H9 (cell line): ENCODE data around the gene METTL14. TPM values are rescaled to one million over a fixed set of nuclear protein-coding genes. Genes with fewer than 3 reads are reported as not detected.

ENCODE experiments used
- DNase-seq: peaks from one replicate; pipeline ENCODE4 v3.0.0-alpha.2; 2017
- H2AFZ ChIP-seq: one replicate; pipeline ENCODE4 v1.6.1; 2013; ENCODE audit warnings: mild to moderate bottlenecking, low read length, control low read depth, moderate library complexity
- H2AK5ac ChIP-seq: 2 replicates; pipeline ENCODE4 v1.6.1; 2013; ENCODE audit warnings: low read length, control low read depth, mixed read lengths; ENCODE audit not compliant: insufficient read length
- H2BK120ac ChIP-seq: one replicate; pipeline ENCODE4 v1.6.1; 2013; ENCODE audit warnings: low read depth, mild to moderate bottlenecking, low read length, control low read depth, inconsistent platforms; ENCODE audit not compliant: poor library complexity, severe bottlenecking
- H2BK12ac ChIP-seq: 2 replicates; pipeline ENCODE4 v1.6.1; 2013; ENCODE audit warnings: low read length, control low read depth, mixed read lengths, low read depth; ENCODE audit not compliant: insufficient read length
- H2BK15ac ChIP-seq: 2 replicates; pipeline ENCODE4 v1.6.1; 2013; ENCODE audit warnings: low read depth, low read length, control low read depth
- H2BK20ac ChIP-seq: one replicate; pipeline ENCODE4 v1.6.1; 2013; ENCODE audit warnings: low read depth, mild to moderate bottlenecking, low read length, control low read depth, inconsistent platforms; ENCODE audit not compliant: poor library complexity, severe bottlenecking
- H2BK5ac ChIP-seq: 2 replicates; pipeline ENCODE4 v1.6.1; 2013; ENCODE audit warnings: low read length, control low read depth, mixed read lengths; ENCODE audit not compliant: insufficient read length
- H3K14ac ChIP-seq: 2 replicates; pipeline ENCODE4 v1.6.1; 2013; ENCODE audit warnings: low read length, control low read depth; ENCODE audit not compliant: insufficient read depth
- H3K18ac ChIP-seq: 2 replicates; pipeline ENCODE4 v1.6.1; 2013; ENCODE audit warnings: low read depth, mild to moderate bottlenecking, mixed read lengths, low read length, control low read depth; ENCODE audit not compliant: insufficient read length
- H3K23ac ChIP-seq: 2 replicates; pipeline ENCODE4 v1.6.1; 2013; ENCODE audit warnings: low read length, control low read depth, mixed read lengths, low read depth; ENCODE audit not compliant: insufficient read length
- H3K23me2 ChIP-seq: 2 replicates; pipeline ENCODE4 v1.6.1; 2013; ENCODE audit warnings: low read depth, mild to moderate bottlenecking, mixed read lengths, low read length, control low read depth; ENCODE audit not compliant: insufficient read length, poor library complexity, severe bottlenecking
- H3K27ac ChIP-seq: 2 replicates; pipeline ENCODE4 v1.5.1; 2013; ENCODE audit warnings: low read length, control low read depth, mixed read lengths, low read depth; ENCODE audit not compliant: insufficient read length
- H3K27me3 ChIP-seq: 2 replicates; pipeline ENCODE4 v1.6.1; 2013; ENCODE audit warnings: low read length, control low read depth, inconsistent platforms; ENCODE audit not compliant: insufficient read depth
- H3K4ac ChIP-seq: 2 replicates; pipeline ENCODE4 v1.6.1; 2013; ENCODE audit warnings: low read depth, mild to moderate bottlenecking, control low read depth, inconsistent platforms, low read length, moderate library complexity
- H3K4me1 ChIP-seq: 2 replicates; pipeline ENCODE4 v1.6.1; 2013; ENCODE audit warnings: low read length, control low read depth, inconsistent platforms; ENCODE audit not compliant: insufficient read depth
- H3K4me2 ChIP-seq: 2 replicates; pipeline ENCODE4 v1.6.1; 2013; ENCODE audit warnings: low read length, control low read depth, mixed read lengths; ENCODE audit not compliant: insufficient read length, insufficient read depth
- H3K56ac ChIP-seq: 2 replicates; pipeline ENCODE4 v1.6.1; 2013; ENCODE audit warnings: low read depth, mild to moderate bottlenecking, mixed read lengths, low read length, control low read depth; ENCODE audit not compliant: insufficient read length
- H3K79me1 ChIP-seq: 2 replicates; pipeline ENCODE4 v1.6.1; 2013; ENCODE audit warnings: low read depth, mild to moderate bottlenecking, moderate library complexity, low read length, control low read depth, inconsistent platforms; ENCODE audit not compliant: insufficient read depth, poor library complexity, severe bottlenecking
- H3K79me2 ChIP-seq: 2 replicates; pipeline ENCODE4 v1.6.1; 2013; ENCODE audit warnings: low read length, control low read depth, inconsistent platforms; ENCODE audit not compliant: insufficient read depth
- H3K9ac ChIP-seq: 2 replicates; pipeline ENCODE4 v1.6.1; 2013; ENCODE audit warnings: low read length, control low read depth, mixed read lengths; ENCODE audit not compliant: insufficient read length; ENCODE audit errors: extremely low read depth
- H3K9me3 ChIP-seq: one replicate; pipeline ENCODE4 v1.6.1; 2013; ENCODE audit warnings: low read depth, low read length, inconsistent platforms; ENCODE audit not compliant: control insufficient read depth
- H3T11ph ChIP-seq: one replicate; pipeline ENCODE4 v1.6.1; 2013; ENCODE audit warnings: mild to moderate bottlenecking, low read length, control low read depth, inconsistent platforms
- H4K20me1 ChIP-seq: one replicate; pipeline ENCODE4 v1.6.1; 2013; ENCODE audit not compliant: control insufficient read depth, insufficient read length, insufficient read depth
- H4K5ac ChIP-seq: 2 replicates; pipeline ENCODE4 v1.6.1; 2013; ENCODE audit warnings: low read depth, mild to moderate bottlenecking, mixed read lengths, low read length, control low read depth; ENCODE audit not compliant: insufficient read length
- H4K8ac ChIP-seq: replicated peaks from 2 replicates; pipeline ENCODE4 v1.6.1; 2013; ENCODE audit warnings: low read length, control low read depth, mixed read lengths, low read depth; ENCODE audit not compliant: insufficient read length
- H4K91ac ChIP-seq: 2 replicates; pipeline ENCODE4 v1.6.1; 2013; ENCODE audit warnings: low read depth, mild to moderate bottlenecking, moderate library complexity, mixed read lengths, low read length, control low read depth; ENCODE audit not compliant: insufficient read length
- H3K27ac Mint-ChIP-seq, 3 experiments: 2 replicates in 2 of 3; 3 replicates in 1 of 3; pipeline ENCODE4 v1.8.0; 2020 to 2021; ENCODE audit warnings: mixed read lengths in 3 of 3, mild to moderate bottlenecking in 1 of 3, moderate library complexity in 1 of 3
- H3K27me3 Mint-ChIP-seq: 2 replicates; pipeline ENCODE4 v1.8.0; 2021; ENCODE audit warnings: low read depth, mild to moderate bottlenecking, moderate library complexity, mixed read lengths
- H3K36me3 Mint-ChIP-seq, 3 experiments: 2 replicates in 2 of 3; 3 replicates in 1 of 3; pipeline ENCODE4 v1.8.0; 2020 to 2021; ENCODE audit warnings: low read depth in 3 of 3, mixed read lengths in 3 of 3; ENCODE audit not compliant: insufficient read depth in 1 of 3
- H3K4me1 Mint-ChIP-seq, 2 experiments: 2 replicates each; pipeline ENCODE4 v1.8.0; 2020; ENCODE audit warnings: mixed read lengths in 2 of 2
- H3K4me3 Mint-ChIP-seq, 2 experiments: 2 replicates in 1 of 2; 3 replicates in 1 of 2; pipeline ENCODE4 v1.8.0; 2020 to 2021; ENCODE audit warnings: mild to moderate bottlenecking in 2 of 2, mixed read lengths in 2 of 2, moderate library complexity in 1 of 2
- H3K9me3 Mint-ChIP-seq, 2 experiments: 2 replicates in 1 of 2; 3 replicates in 1 of 2; pipeline ENCODE4 v1.8.0; 2020; ENCODE audit warnings: mild to moderate bottlenecking in 2 of 2, mixed read lengths in 2 of 2, moderate library complexity in 1 of 2
- WGBS: extraction: QIAGEN DNeasy Blood & Tissue Kit; methylation state at CpG from one replicate; pipeline ENCODE4 v1.1.7; 2013; ENCODE audit warnings: missing lambda C conversion rate, low lambda C conversion rate, mixed read lengths; ENCODE audit not compliant: insufficient read length; ENCODE audit errors: extremely low coverage; 5-methylcytosine and 5-hydroxymethylcytosine counted together
- total RNA-seq: library from RNA; stranded (reverse); gene quantifications from 2 replicates; pipeline ENCODE4 v1.2.1, GENCODE V29; 2021
- TF ChIP-seq, protein P1 (sequence below): fragments of 200-600 bp; sonication (generic); conservative IDR thresholded peaks from 3 replicates; pipeline ENCODE4 v1.8.0; 2021; ENCODE audit warnings: antibody characterized with exemption, mild to moderate bottlenecking

The METTL14 gene
- total RNA-seq, 1 experiment from 2014 or later: 53.3 TPM

DNA sequence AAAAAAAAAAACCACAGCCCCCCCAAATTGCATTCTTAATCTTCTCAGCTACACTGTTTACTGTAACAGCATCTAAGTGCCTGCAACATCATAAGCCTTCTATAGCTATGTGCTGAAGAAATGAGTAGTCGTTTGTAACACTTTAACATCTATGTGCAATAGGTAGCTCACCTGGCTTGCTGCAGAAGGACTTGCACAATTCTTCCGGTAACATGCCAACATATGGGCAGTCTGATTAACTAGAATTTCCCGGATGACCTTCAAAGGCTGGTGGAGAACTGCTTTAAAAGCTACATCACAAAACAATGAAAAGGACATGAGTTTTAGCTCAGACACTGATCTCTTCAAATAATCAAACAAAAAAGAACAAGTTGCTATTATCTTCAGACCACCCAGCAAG, 52.9 kb downstream of the METTL14 start:
- H2BK12ac ChIP-seq: no peak overlapping the region
- H4K20me1 ChIP-seq: no peaks in the 10 kb centered on the region
- H3K36me3 Mint-ChIP-seq: peaks cover 17 to 73% (median 35%) of the 10 kb centered on the region in 3 experiments
- no peak overlapping the region for H2AFZ ChIP-seq
- H4K5ac ChIP-seq: no peak overlapping the region
- no peaks in the 10 kb centered on the region for H3K9me3 ChIP-seq
- no peaks in the 10 kb centered on the region for H3K9me3 Mint-ChIP-seq
- H3K14ac ChIP-seq: no peak overlapping the region
- H3K4me3 Mint-ChIP-seq: no peak overlapping the region
- no peak overlapping the region for H4K91ac ChIP-seq
- H3K27me3 Mint-ChIP-seq: no peaks in the 10 kb centered on the region
- H2BK5ac ChIP-seq: no peak overlapping the region
- H3K79me1 ChIP-seq: no peaks in the 10 kb centered on the region
- H3K4me1 ChIP-seq: no peaks in the 10 kb centered on the region; the same call in 1 of the 2 replicates
- H3K27ac ChIP-seq: no peak overlapping the region
- no peaks in the 10 kb centered on the region for H3K27me3 ChIP-seq
- H3K23me2 ChIP-seq: no peaks in the 10 kb centered on the region
- H3K9ac ChIP-seq: no peak overlapping the region
- H2AK5ac ChIP-seq: no peak overlapping the region
- H3K18ac ChIP-seq: no peak overlapping the region
- no peaks in the 10 kb centered on the region for H3K79me2 ChIP-seq
- no peak overlapping the region for H3K23ac ChIP-seq
- no peak overlapping the region for H2BK20ac ChIP-seq
- no peak overlapping the region for H3K27ac Mint-ChIP-seq
- no peak overlapping the region for H3K4ac ChIP-seq
- no peak overlapping the region for H3T11ph ChIP-seq
- TF ChIP-seq, protein P1, sequence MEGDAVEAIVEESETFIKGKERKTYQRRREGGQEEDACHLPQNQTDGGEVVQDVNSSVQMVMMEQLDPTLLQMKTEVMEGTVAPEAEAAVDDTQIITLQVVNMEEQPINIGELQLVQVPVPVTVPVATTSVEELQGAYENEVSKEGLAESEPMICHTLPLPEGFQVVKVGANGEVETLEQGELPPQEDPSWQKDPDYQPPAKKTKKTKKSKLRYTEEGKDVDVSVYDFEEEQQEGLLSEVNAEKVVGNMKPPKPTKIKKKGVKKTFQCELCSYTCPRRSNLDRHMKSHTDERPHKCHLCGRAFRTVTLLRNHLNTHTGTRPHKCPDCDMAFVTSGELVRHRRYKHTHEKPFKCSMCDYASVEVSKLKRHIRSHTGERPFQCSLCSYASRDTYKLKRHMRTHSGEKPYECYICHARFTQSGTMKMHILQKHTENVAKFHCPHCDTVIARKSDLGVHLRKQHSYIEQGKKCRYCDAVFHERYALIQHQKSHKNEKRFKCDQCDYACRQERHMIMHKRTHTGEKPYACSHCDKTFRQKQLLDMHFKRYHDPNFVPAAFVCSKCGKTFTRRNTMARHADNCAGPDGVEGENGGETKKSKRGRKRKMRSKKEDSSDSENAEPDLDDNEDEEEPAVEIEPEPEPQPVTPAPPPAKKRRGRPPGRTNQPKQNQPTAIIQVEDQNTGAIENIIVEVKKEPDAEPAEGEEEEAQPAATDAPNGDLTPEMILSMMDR: no peak
- no peak overlapping the region for H3K4me2 ChIP-seq
- no peak overlapping the region for H2BK120ac ChIP-seq
- H3K56ac ChIP-seq: no peak overlapping the region
- no peaks in the 10 kb centered on the region for H3K4me1 Mint-ChIP-seq
- H4K8ac ChIP-seq: no peak overlapping the region
- DNase-seq: no peak
- no peak overlapping the region for H2BK15ac ChIP-seq
- WGBS: no CpG with 5 or more reads among the region's 3 CpGs
